HEK293T (cell line): ENCODE data around the gene TMEM129.

Source experiments
- ARNT ChIP-seq: fragments of 450-650 bp; IDR thresholded peaks from 2 replicates; pipeline ENCODE4 v1.6.1; 2017; ENCODE audit warnings: mild to moderate bottlenecking
- BHLHE40 ChIP-seq: fragments of 450-650 bp; IDR thresholded peaks from 2 replicates; pipeline ENCODE4 v1.6.1; 2016; ENCODE audit warnings: mild to moderate bottlenecking, moderate library complexity, borderline replicate concordance
- HDGF ChIP-seq: fragments of 450-650 bp; IDR thresholded peaks from 2 replicates; pipeline ENCODE4 v1.6.1; 2017; ENCODE audit warnings: antibody characterized with exemption, borderline replicate concordance
- SP1 ChIP-seq: fragments of 450-650 bp; IDR thresholded peaks from 2 replicates; pipeline ENCODE4 v1.6.1; 2017

- TF ChIP-seq BHLHE40 (no peak), HDGF (no peak), SP1 (no peak), ARNT (no peak)
These were observed 1.5 kb upstream of the TMEM129 start for GRCh38 chr4:1722551-1723118.
